ENCODE data around the gene RELN.

Gene RELN

DNA sequence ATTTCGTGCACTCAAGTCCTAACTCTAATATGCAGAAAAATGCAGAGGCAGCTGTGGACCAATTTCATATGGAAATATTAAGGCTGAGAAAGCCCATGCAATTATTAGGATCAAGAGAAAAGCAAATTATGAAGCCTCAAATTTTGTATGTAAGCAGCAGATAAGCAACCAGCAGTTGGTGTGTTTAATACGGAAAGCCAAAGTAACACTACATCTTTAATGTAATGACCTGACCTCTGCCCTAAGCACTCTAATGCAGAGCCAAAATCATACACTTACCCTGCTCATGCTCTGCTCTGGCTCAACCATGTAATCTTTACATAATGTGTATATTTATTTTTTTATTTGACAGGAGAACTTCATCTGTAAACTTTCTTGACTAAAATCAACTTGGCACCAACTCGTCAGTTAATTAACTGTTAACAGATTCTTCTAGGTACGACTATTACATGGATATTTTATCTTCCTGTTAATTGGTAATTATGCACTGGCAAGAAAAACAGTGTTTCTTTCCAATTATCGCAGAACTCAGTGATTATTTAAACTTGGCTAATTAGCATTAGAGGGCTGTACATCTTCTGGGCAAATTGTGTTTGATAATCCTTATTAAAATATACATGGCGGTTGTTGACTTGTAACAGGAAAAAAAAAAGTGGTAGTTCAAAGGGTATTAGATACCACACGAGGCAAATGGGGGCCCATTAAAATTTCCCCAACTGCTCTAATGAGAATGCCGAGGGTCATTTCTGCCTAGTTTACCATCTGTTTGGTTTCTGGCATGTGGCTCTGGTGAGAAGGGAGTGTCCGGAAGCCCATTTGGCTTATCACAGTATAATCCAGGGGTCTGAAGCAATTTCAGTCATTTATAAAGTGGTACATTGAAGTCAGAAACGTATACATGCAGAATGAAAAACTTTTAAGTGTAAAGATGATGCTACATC lies 94.5 kb downstream of the RELN start:
- no peak for DNase-seq (ENCODE audit: low spot score)

DNA sequence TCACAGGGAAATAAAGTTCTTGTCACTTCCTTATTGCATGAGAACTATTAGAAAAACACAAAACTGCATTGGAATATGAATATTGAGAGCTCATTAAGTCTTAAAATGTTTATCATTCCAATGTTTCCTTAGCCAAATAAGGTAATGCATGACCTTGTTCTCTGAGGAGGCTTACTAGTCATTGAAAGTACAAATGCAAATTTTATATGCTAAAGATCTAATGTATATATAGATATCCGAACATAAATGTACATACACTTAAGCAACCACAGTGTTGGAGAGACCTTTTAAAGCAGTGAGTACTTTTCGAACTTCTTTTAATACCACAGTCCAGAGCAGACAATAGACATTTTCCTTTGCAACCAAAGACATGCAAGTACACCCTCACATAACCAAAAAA lies 96.1 kb downstream of the RELN start:
- no peak for DNase-seq (ENCODE audit: low spot score)

DNA sequence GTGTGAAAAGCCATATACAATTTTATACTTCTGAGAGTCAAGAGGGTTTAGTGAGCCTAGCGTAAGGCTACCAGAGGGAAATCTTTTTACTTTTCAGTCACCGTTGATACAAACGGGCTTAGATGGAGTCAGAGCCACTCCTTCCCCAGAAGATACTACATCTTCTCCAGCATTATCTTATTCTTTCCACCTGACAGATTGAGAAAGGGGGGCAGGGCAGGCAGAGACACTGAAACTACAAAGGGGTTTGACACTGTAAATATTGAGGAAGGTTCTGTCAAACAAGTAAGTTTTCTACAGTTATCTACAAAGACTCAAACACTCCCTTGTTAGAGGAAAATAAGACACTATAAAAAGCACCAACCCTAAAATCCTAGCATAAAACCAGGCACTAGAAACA lies 100.0 kb downstream of the RELN start:
- no peak for DNase-seq (ENCODE audit: low spot score)

DNA sequence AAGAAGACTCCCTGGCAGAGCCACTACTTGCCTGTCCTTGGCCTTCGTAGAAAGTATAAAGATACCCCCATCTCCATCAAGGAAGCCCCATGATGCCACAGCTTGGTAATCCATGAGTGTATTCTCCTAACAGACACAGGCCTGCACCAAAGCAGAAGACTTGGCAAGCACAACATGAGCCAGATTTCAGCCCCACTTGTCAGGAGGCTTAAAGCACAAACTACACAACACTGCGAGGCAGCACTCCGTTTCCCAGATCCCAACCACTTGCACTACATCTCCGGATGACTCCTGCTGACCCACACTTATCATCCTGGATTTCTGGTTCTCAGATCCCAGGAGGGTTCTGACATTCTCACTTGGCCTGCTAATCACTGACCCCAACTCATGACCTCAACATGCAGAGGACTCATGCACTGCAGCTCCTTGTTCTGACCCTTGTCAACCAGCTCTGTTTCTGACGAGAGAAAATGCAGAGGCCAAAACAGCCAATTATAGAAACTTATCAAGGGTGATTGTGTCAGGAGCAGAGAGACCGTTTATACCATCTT lies 100.8 kb downstream of the RELN start:
- no peak for DNase-seq (ENCODE audit: low spot score)

DNA sequence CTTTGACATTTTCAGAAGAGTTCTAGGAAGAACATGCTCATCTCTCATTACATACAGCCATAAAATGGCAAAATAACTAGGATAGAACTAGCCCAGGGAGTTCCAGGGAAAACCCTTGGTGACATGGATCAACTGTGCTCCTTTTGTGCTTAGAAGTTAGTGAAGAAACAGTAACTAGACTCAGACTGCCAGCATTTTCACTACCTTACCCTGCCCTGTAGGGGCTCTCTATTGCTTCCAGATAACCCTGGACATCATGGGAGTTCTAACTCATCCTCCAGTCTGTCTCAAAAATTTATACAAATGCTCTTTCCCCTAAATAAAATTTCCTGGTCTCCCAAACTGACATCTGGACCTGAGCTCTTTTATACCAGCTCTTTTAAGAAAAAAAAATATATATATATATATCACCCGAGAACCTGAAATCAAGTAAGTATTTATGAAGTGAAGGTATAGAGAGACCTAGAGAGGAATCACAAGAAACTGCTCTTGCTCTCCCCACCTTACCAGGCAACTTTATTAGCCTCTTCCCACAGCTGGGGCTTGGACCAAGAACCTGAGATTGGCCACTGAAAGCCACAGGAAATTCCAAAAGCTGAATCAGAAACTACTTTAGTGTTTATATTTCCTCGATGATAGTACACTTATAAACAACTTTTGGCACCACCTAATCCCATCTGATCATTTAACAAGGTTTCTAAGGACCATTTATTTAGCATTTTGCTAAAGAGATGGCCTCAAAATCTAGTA lies 101.4 kb downstream of the RELN start:
- no peak for DNase-seq (ENCODE audit: low spot score)

DNA sequence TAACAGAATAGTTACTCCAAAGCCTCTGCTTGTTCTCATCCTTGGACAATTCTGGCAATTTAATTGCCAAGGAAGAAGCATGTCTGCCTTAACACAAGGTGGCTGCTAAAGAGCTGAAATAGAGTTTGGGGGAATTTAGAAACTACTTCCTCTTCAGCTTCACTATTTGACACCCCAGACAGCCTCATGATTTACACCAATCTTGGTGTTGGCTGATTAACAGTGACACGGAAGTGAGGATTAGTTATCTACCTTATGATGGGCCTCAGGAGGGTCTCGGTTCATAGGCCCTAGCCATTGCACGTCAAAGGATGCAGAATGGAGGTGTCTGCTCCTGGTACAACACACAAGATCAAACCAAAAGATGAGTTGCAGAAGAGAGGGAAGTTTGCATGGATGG lies 102.4 kb downstream of the RELN start:
- DNase-seq (ENCODE audit: low spot score), result no peak

DNA sequence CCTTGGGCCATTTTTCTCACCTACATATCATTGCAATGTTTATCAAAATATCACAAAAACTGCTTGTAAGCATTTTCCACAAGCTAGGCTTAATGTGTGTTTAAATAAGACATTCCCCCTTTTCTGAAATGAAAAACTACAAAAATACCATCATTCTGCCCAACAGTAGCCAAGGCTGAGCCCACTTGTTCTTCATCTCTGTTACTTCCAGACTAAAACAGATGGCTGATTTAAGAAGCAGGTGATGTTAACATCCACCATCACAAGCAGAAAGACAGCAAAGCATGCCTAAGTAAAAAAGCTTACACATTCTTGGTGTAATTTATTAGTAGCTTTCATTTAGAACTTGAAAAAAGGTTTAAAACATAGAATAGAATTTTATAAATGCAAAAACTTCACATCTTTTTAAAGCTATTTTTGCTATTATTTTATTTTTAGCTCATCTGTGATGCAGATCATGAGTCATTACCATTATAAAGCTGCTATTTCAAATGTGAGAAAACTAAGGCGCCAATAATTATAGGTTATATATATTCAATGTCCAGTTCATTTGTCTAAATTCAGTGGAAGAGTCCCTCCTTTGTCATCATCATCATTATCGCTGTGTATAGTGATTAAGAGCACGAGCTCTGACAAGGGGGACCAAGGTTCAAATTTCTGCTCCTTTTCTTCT lies 109.4 kb downstream of the RELN start:
- DNase-seq (ENCODE audit: low spot score), result no peak

DNA sequence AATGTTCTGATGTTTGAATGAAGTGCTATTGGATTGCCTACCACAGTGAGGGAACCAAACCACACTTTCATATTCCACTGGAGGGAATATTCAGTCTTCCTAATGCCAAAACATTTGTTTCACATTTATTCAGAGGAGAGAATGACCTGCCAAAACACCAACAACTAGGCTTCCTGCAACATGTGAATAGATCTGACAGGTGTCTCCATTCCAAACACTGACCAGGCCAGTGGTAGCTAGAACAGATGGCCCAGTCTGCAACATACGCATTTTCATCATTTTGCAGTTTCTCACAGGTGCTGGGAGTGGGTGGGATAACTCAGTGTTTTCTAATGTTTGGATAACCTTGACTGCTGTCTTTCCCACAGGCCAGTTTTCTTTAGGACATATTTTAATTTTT lies 110.0 kb downstream of the RELN start:
- DNase-seq (ENCODE audit: low spot score), result no peak

DNA sequence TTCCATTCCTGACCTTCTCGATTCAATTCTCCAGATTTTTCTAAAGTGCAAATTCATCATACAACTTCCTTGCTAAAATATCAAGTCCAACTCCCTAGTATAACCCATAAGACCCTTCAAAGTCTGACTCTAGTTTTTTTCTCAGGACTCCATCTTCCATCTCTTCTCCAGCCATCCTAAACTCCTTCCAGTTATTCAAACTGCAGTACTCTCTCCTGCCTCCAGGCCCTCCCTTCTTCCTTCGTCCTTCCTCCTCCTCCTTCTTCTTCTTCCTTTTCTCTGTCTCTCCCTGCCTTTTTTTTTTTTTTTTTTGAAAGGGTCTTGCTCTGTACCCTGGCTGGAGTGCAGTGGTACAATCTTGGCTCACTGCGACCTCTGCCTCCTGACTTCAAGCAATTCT lies 111.9 kb downstream of the RELN start:
- no peak for DNase-seq (ENCODE audit: low spot score)

DNA sequence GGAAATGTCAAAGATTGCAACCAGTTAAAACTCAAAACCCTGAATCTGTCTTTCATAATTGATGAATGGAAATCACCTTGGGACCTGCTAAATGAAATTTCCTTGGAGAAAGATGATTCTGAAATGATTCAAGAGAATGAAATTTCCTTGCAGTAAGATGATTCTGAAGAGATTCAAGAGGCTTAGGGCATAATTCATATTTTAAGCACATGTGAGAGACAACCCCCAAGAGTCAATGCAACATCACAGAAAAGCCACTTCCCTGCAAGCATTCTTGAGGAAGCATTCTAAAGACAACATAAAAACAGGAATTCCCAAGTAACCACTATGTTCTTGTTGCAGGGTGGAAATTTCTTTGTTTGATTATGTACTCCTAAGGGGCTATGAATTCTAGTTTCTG lies 113.7 kb downstream of the RELN start:
- no peak for DNase-seq (ENCODE audit: low spot score)

DNA sequence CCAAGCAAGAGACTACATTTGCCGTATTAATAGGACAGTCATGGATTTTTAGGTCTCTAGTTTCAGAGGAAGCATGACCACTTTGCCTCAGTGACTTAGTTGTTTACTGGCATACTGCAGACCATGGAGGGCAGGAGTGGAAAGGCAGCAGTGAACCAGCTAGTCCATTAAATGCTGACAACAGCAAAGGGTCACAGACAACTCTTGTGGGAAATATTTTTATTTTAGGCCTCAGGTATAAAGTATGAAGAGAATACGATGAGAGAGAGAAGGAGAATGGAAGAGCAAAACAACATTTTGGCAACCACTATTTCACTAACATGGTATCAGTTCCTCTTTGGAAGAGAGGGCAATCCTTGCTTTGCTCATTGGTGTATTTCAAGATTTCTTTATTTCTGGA lies 118.0 kb downstream of the RELN start:
- no peak for DNase-seq (ENCODE audit: low spot score)

DNA sequence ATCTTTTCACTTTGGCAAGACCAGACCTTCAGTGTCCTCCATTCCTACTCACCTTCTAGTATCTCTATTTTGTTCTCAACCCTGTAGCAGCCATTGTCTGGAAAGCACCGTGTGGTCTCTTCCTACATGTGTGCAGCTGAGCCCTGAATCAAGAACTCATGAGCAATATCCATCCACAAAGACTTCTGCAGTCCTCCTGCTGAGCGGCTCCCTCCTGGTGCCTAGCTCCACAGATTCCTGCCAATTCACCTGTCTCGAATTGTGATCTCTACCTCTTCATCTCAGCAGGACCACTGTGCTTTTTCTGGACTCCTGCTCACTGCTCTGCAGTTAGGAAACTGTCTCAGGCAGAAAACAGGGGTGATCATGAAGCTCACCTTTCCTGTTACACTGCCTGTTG lies 118.8 kb downstream of the RELN start:
- DNase-seq (ENCODE audit: low spot score), result no peak

DNA sequence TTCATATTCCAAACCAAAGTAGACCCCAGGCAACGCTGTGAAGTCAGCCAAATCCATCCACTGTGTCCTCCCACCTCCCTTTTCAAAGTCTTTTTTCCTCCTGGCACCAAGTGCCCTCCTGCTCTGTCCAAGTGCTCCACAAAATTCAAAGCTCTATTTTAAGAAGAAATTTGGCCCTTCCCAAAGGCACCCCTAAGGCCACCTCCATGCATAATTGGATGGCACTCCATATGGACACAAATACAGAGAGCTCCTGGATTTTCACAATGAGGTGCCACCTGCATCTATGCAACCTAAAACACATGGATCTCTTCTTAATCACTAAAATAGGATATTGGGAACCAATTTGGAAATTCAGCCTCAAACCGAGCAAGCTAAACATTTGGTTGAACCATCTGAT lies 121.6 kb downstream of the RELN start:
- no peak for DNase-seq (ENCODE audit: low spot score)

DNA sequence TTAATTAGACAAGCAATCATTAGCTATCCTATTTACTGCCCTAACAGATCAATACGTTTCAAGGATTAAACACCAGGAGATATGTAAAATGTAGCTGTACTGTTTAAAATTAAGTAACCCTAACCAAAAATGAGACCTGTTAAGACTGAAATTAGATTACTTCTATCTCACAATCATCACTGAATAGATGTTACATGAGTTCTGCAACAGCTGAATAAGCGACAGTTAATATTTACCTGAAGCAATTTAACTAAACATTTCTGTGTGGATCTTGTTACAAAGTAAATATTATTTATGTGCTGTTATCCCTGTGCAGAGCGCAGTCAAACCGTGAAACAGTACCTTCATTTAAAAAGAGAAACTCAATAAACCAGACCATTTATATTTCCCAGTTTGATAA lies 122.5 kb downstream of the RELN start:
- no peak for DNase-seq (ENCODE audit: low spot score)

DNA sequence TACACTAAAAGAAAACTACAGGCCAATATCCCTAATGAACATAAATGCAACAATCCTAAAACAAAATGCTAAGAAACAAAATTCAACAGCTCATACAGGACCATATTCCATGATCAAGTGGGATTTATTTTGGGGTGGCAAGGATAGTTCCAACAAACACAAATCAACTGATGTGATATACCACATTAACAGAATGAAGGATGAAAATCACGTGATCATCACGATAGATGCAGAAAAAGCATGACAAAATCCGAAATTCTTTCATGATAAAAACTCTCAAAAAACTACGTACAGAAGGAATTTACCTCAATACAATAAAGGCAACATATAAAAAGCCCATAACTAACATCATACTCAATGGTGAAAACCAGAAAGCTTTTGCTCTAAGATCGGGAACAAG lies 124.0 kb downstream of the RELN start:
- DNase-seq (ENCODE audit: low spot score), result no peak

DNA sequence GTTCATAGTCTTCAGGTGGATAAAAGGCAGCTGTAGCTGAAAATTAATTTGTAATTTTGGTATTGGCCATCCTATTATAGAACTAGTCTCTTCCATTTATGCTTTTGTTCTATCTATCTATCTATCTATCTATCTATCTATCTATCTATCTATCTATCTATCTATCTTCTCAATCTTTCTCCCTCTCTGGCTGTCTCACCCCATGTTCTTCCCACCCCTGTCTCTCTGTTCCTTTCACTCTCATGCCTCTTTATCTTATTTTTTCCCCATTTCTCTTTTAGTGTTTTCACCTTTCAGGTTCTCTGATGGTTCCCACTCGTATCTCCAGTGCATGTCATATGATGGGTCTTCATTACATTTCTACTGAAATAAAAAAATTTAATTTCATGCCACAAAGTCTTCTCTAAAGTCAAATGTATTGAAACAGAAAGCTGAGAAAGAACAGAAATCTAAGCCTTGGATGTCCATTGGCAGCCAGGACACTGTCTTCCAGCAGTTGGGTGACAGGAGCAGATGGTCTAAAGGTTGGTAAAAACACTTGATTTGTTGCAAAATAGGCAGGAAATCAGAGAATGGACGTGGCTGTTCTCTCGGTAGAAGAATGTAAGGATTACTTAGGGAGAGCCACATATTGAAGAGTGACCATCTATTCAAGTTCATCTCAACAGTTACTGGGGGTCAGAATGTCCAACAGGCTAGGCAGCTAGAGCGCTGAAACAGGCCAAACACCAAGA lies 127.0 kb downstream of the RELN start:
- DNase-seq (ENCODE audit: low spot score), result no peak

DNA sequence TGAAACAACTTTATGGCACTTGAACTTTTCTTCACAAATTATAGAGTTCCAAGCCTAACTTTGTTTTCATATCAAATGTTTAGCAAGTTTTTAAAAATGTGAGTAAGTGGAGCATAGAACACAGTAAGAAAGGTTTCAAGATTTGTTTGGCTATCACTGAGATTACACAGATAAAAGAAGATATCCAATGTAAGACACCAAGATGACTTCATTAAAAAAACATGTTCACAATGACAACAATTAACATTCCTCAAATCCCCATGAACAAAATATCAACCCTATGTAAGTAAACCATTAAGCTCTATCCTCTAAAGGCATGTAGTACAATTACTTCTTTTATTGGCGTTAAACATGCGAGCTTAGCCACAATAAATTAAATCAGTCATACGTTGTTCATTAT lies 129.7 kb downstream of the RELN start:
- no peak for DNase-seq (ENCODE audit: low spot score)

DNA sequence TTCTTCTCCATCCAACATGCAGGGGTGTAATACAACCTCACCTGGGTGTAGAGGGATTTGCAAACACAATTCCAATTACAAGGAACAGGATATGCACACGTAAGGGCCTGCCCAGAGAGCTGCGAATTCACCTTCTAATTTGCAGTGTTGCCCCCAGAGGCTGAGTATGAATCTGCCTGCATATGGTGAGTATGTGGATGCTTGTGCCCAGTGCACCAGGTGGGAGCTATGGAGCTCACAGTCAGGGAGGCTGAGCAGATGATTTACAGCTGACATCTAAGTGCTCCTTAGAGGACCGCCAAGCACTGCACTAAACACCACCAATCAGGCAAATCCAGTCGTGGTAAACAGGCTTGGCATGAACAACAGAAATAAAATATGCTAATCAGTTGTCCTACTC lies 132.0 kb downstream of the RELN start:
- no peak for DNase-seq (ENCODE audit: low spot score)

DNA sequence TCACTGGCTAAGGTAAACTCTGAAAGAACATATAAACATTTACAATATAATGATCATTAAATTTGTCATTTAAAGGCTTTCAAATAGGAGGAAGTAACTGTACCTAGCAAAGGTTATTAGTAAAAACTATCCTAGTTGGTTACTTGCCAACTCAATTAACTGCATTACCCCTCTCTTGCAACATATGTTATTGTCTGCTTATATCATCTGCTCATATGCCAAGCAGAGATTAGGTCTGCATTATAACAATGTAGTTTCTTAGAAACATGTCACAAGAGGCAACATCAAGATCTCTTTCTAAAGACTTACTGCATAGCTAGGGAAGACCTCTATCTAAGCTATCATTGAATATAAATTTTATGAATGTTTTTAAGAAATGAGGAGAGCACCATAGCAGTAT lies 132.5 kb downstream of the RELN start:
- no peak for DNase-seq (ENCODE audit: low spot score)

DNA sequence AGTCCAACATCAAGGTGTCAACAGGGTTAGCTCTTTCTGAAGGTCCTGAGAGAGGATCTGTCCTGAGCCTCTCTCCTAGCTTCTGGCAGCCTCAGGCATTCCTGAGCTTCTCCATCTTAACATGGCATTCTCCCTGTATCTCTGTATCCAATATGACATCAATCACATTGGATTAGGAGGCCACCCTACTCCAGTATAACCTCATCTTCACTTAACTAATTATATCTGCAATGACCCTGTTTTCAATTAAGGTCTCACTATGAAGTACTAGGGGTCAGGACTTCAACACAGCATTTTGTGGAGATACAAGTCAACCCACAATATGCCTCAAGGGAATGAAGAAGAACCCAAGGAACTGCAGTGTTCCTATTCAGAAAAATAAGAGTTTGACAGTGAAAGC lies 133.8 kb downstream of the RELN start:
- no peak for DNase-seq (ENCODE audit: low spot score)

DNA sequence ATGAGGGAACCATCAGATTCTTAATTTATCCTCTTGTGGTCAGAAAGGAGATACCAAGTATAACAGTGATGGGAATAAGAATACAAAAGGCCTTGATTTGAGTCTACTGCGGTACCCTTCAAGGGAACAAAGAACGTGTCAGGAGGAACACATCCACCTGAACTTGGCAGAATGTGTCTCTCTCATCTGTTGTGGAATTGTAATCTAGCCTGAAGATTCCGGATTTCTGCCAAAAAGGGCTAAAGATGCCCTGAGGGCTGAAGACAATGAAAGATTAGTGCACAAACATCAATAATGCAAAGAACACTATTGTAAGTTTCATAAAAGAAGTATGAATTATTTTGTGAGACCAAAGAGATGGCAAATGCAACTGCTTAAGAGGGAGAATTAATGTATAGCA lies 134.8 kb downstream of the RELN start:
- no peak for DNase-seq (ENCODE audit: low spot score)

DNA sequence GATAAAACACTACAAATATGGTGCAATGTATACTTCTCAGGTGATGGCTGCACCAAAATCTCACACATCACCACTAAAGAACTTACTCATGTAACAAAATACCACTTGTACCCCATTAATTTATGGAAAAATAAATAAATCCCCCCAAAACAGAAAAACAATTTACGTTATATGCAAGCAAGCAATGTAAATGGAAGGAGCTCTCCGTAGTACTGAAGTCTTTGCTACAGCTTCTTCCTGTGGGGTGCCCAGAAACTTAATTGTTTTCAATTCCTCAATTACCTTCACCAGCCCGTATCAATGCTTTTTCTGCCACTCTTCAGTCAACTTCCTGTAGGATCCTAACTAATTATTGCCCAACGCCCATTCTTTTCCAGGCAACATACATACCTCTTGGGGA lies 138.1 kb downstream of the RELN start:
- no peak for DNase-seq (ENCODE audit: low spot score)

Measured in CD4-positive, alpha-beta T cell treated with Interleukin-15 for 4 hours (primary cell).